Measurements from ENCODE around the gene ZNF697. TPM values are rescaled to one million over a fixed set of nuclear protein-coding genes. Genes with fewer than 3 reads are reported as not detected.

The ZNF697 gene
- polyA plus RNA-seq, 1 experiment, result 12.9 TPM

- POLR2A ChIA-PET, result interaction anchor here (1.5 kb wide), 1 partner anchor 62 kb away, joined by 3 read pairs; no protein-coding TSS in a partner anchor
- peak; percentile 85 for TF ChIP-seq CTCF (IDR thresholded peaks at IDR 0.05; ENCODE audit: low read depth, low read length)
- DNase-seq (ENCODE audit: low read depth, low spot score), result peak; percentile 78
- H3K4me3 ChIP-seq (ENCODE audit: low read depth, low read length), result peak overlapping the region; percentile 57
- H3K27me3 ChIP-seq (ENCODE audit: control insufficient read depth, insufficient read depth, low read length), result peaks cover 8% of the 10 kb centered on the region
- H3K9me3 ChIP-seq (ENCODE audit: control insufficient read depth, insufficient read depth, low read length), result no peaks in the 10 kb centered on the region
- CTCF ChIA-PET, result interaction anchor here (0.6 to 6.7 kb wide), 51 partner anchors 8 to 550 kb away, joined by 3 to 107 read pairs (median 5); partner anchors contain the start of genes PHGDH and ZNF697
- H3K27ac ChIP-seq (ENCODE audit: low read depth, low read length), result no peak overlapping the region
These were observed 27.6 kb upstream of the ZNF697 start for GRCh38 chr1:119675349-119676345.

- no peak overlapping the region for H3K27ac ChIP-seq (ENCODE audit: low read depth, low read length)
- H3K9me3 ChIP-seq (ENCODE audit: control insufficient read depth, insufficient read depth, low read length), result no peaks in the 10 kb centered on the region
- ChIA-PET POLR2A (interaction anchor here (1.3 to 1.5 kb wide), 2 partner anchors 27 to 61 kb away, joined by 3 to 4 read pairs; partner anchors contain the start of gene ZNF697), CTCF (interaction anchor here (0.6 to 6.7 kb wide), 35 partner anchors 9 to 1441 kb away, joined by 3 to 107 read pairs (median 9); partner anchors contain the start of genes PHGDH and ZNF697)
- H3K27me3 ChIP-seq (ENCODE audit: control insufficient read depth, insufficient read depth, low read length), result peaks cover 8% of the 10 kb centered on the region
- no peak overlapping the region for H3K4me3 ChIP-seq (ENCODE audit: low read depth, low read length)
- no peak for DNase-seq (ENCODE audit: low read depth, low spot score)
- TF ChIP-seq CTCF (IDR thresholded peaks at IDR 0.05; ENCODE audit: low read depth, low read length), result no peak
These were observed 26.8 kb upstream of the ZNF697 start for GRCh38 chr1:119674835-119675289.

- no peaks in the 10 kb centered on the region for H3K9me3 ChIP-seq (ENCODE audit: control insufficient read depth, insufficient read depth, low read length)
- DNase-seq (ENCODE audit: low read depth, low spot score), result no peak
- no peak overlapping the region for H3K4me3 ChIP-seq (ENCODE audit: low read depth, low read length)
- no peak for TF ChIP-seq CTCF (IDR thresholded peaks at IDR 0.05; ENCODE audit: low read depth, low read length)
- H3K27me3 ChIP-seq (ENCODE audit: control insufficient read depth, insufficient read depth, low read length), result peaks cover 3% of the 10 kb centered on the region
- CTCF ChIA-PET, result interaction anchor here (1.3 to 6.7 kb wide), 18 partner anchors 8 to 124 kb away, joined by 3 to 107 read pairs (median 14); partner anchors contain the start of genes PHGDH and ZNF697
- POLR2A ChIA-PET, result interaction anchor here (1.3 kb wide), 1 partner anchor 26 kb away, joined by 4 read pairs; the partner anchor contains the start of gene ZNF697
- H3K27ac ChIP-seq (ENCODE audit: low read depth, low read length), result no peak overlapping the region
These were observed 26.1 kb upstream of the ZNF697 start for GRCh38 chr1:119674111-119674526.

DNA sequence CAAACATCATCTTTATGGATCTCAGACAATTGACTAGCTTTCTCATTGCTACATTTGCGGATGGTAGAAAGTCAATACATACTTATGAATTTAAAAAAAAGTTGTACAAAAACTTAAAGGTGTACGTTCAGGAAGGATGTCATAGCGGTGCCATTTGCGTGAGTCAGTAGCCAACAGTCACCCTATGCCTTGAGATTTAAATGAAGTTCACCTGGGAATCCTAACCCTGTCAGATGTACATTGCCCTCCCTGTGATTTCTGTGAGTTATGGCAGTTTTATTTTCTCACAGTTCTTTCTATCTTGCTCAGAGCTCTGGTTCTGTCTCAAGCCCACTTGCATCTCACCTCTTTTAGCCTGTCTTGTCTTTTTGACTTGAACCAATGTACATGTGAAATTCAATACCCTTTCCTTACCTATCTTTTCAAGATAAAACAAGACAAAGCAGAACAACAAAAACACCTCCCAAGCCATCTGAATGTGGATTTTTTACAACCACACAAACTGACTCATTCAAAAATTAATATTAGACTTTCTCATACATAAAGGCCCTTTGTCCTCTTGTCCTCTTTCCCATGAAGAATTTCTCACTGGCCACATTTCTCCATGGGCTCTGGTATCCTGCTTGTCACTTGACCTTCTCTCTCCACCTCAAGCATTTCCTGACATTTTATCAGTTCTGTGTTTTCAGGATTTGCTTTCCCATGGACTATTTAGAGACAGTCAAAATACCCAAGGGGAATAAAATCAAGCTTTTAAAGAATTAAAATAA lies 25.3 kb upstream of the ZNF697 start:
- no peak for TF ChIP-seq CTCF (IDR thresholded peaks at IDR 0.05; ENCODE audit: low read depth, low read length)
- no peaks in the 10 kb centered on the region for H3K9me3 ChIP-seq (ENCODE audit: control insufficient read depth, insufficient read depth, low read length)
- POLR2A ChIA-PET, result no interaction called here
- no peak overlapping the region for H3K27ac ChIP-seq (ENCODE audit: low read depth, low read length)
- no peaks in the 10 kb centered on the region for H3K27me3 ChIP-seq (ENCODE audit: control insufficient read depth, insufficient read depth, low read length)
- DNase-seq (ENCODE audit: low read depth, low spot score), result no peak
- no peak overlapping the region for H3K4me3 ChIP-seq (ENCODE audit: low read depth, low read length)
- CTCF ChIA-PET, result interaction anchor here (1.0 to 6.7 kb wide), 8 partner anchors 9 to 124 kb away, joined by 5 to 107 read pairs (median 30); no protein-coding TSS in a partner anchor
